ENCODE results near the gene SEMA5A. TPM values are rescaled to one million over a fixed set of nuclear protein-coding genes. Genes with fewer than 3 reads are reported as not detected.

SEMA5A gene
- total RNA-seq, 2 donors from 2014 or later, result 0.14 to 0.23 TPM

DNA sequence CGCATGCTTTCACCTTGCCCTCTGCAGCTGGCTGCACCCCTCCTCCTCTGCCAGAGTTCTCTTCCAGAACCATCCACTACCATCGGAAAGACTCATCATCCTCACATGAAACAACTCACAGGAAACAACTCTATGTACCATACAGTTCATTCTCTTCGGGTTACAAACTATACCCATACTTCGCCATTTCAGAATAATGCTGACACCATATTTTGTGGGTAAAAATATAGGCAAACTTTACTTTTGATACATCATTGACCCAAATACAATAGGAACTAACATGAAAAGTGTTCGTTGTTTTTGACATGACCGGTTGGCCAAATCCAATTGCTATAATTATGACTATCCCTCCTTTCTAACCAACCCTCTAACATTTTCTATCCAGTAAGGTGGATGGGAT, 421.0 kb downstream of the SEMA5A start:
- no peaks in the 10 kb centered on the region for H3K36me3 Mint-ChIP-seq (ENCODE audit: insufficient read depth in 2 of 2)
- no peak overlapping the region for H3K4me3 Mint-ChIP-seq
- no peak overlapping the region for H3K27ac Mint-ChIP-seq
- no peak for ATAC-seq (replicated peaks in 1 of 2)
- peaks cover 2% of the 10 kb centered on the region in 2 donors for H3K9me3 Mint-ChIP-seq
- DNase-seq, result no peak
- H3K27me3 Mint-ChIP-seq (ENCODE audit: low read depth), result no peaks in the 10 kb centered on the region
- H3K4me1 Mint-ChIP-seq (ENCODE audit: low read depth), result no peaks in the 10 kb centered on the region

DNA sequence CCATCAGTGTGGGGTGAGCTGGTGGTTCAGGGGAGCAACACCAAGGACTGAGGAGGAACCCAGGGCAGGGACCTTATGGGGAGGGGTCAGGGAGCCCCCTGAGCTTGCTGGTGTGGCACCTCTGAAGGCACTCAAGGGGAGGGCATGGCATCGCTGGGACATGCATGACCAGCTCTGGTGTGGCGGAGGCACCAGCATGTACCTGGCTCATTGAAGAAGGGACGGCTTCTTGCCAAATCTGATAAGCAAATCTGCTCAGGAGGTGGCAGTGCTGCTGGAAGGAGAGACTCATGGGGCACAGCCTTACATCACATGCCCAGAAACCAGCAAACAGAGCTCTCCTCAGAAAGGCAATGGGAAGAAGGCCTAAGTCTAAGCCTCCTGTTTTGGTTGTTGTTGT, 421.8 kb downstream of the SEMA5A start:
- no peaks in the 10 kb centered on the region for H3K36me3 Mint-ChIP-seq (ENCODE audit: insufficient read depth in 2 of 2)
- H3K27me3 Mint-ChIP-seq (ENCODE audit: low read depth), result no peaks in the 10 kb centered on the region
- H3K27ac Mint-ChIP-seq, result no peak overlapping the region
- H3K4me3 Mint-ChIP-seq, result no peak overlapping the region
- ATAC-seq (replicated peaks in 1 of 2) (no peak), DNase-seq (no peak)
- peaks cover 2% of the 10 kb centered on the region in 2 donors for H3K9me3 Mint-ChIP-seq
- no peaks in the 10 kb centered on the region for H3K4me1 Mint-ChIP-seq (ENCODE audit: low read depth)

DNA sequence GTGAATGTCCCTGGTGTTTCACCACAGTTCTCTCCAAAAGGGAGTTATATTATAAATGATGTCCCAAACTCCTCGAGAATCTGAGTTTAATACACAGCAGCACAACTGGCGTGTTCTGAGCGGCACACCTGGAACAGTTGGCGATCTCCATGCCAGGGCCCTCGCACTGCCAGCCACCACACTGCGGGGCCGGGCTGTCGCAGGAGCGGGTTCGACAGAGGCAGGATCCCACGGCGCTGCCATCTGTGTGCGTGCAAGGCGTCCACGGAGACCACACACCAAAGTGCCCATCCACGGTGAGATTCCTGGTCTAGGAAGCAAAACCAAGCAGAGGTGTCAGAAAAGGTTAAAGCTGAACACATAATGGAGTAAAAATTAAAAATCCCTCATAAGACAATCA, 423.3 kb downstream of the SEMA5A start:
- H3K27me3 Mint-ChIP-seq (ENCODE audit: low read depth), result no peaks in the 10 kb centered on the region
- DNase-seq (no peak), ATAC-seq (replicated peaks in 1 of 2) (no peak)
- H3K9me3 Mint-ChIP-seq, result peaks cover 2% of the 10 kb centered on the region in 2 donors
- no peak overlapping the region for H3K27ac Mint-ChIP-seq
- H3K4me3 Mint-ChIP-seq, result no peak overlapping the region
- H3K4me1 Mint-ChIP-seq (ENCODE audit: low read depth), result no peaks in the 10 kb centered on the region
- H3K36me3 Mint-ChIP-seq (ENCODE audit: insufficient read depth in 2 of 2), result no peaks in the 10 kb centered on the region

DNA sequence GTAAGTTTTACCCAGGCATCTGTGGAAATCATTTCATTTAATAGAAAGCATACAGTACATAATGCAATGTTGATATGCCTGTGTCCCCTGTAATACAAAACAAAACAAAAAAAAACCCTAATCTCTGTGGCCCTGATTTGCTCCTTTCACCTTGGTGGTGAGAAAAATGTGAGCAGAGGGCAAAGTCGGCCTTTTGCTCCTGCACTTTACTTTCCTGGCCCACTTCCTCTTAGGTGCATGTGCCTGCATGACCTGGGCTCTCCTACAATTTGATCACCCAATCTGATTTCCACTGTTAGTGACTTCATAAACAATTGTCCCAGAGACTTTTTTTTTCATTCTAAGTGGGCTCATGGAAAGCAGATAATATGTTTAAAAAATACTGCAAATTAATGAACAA, 424.3 kb downstream of the SEMA5A start:
- DNase-seq (no peak), ATAC-seq (replicated peaks in 1 of 2) (no peak)
- Mint-ChIP-seq H3K36me3 (ENCODE audit: insufficient read depth in 2 of 2) (no peaks in the 10 kb centered on the region), H3K27ac (no peak overlapping the region), H3K9me3 (peaks cover 2% of the 10 kb centered on the region in 2 donors), H3K4me3 (no peak overlapping the region), H3K4me1 (ENCODE audit: low read depth) (no peaks in the 10 kb centered on the region), H3K27me3 (ENCODE audit: low read depth) (no peaks in the 10 kb centered on the region)

DNA sequence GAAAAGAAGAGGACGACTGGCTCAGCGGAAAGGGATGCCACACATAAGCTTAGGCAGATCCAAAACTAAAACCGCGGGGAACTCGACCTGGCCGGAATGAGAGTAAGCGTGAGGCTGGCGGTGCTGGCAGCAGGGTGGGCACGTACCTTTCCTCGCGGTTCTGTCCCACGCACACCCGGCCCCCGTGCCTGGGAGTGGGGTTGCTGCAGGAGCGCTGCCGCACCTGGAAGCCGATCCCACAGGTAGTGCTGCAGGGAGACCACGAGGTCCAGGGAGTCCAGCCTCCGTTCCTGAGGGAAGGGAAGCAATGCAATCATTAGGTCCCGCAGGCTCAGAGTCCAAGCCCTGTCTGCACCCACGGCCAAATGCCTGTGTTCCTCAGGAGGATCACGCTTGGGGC, 427.0 kb downstream of the SEMA5A start:
- Mint-ChIP-seq H3K27me3 (ENCODE audit: low read depth) (no peaks in the 10 kb centered on the region), H3K4me3 (no peak overlapping the region), H3K4me1 (ENCODE audit: low read depth) (no peaks in the 10 kb centered on the region), H3K27ac (no peak overlapping the region), H3K9me3 (peaks cover 2 to 3% of the 10 kb centered on the region in 2 donors), H3K36me3 (ENCODE audit: insufficient read depth in 2 of 2) (no peaks in the 10 kb centered on the region)
- ATAC-seq (replicated peaks in 1 of 2), result no peak
- no peak for DNase-seq

DNA sequence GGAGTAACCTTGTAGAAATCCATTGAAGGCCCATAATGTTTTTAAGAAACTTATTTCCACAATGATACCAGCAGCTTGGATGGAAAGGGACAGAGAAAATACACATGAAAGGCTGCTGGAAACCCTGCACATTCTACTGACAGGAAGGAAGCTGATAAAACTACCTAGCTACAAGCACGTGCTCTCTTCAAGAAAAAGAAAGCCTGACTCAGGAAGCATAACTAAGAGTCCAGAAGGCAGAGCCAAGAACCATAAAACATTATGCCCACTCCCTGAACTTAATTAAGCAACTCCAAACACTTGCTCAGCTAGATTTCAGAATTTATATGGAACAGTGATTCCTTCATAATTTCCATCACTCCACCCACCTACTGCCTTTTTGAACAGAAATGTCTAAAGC, 430.8 kb downstream of the SEMA5A start:
- Mint-ChIP-seq H3K4me1 (ENCODE audit: low read depth) (no peaks in the 10 kb centered on the region), H3K27me3 (ENCODE audit: low read depth) (no peaks in the 10 kb centered on the region), H3K36me3 (ENCODE audit: insufficient read depth in 2 of 2) (no peaks in the 10 kb centered on the region), H3K9me3 (peaks cover 0 to 3% of the 10 kb centered on the region in 2 donors), H3K27ac (no peak overlapping the region), H3K4me3 (no peak overlapping the region)
- DNase-seq (no peak), ATAC-seq (replicated peaks in 1 of 2) (no peak)

DNA sequence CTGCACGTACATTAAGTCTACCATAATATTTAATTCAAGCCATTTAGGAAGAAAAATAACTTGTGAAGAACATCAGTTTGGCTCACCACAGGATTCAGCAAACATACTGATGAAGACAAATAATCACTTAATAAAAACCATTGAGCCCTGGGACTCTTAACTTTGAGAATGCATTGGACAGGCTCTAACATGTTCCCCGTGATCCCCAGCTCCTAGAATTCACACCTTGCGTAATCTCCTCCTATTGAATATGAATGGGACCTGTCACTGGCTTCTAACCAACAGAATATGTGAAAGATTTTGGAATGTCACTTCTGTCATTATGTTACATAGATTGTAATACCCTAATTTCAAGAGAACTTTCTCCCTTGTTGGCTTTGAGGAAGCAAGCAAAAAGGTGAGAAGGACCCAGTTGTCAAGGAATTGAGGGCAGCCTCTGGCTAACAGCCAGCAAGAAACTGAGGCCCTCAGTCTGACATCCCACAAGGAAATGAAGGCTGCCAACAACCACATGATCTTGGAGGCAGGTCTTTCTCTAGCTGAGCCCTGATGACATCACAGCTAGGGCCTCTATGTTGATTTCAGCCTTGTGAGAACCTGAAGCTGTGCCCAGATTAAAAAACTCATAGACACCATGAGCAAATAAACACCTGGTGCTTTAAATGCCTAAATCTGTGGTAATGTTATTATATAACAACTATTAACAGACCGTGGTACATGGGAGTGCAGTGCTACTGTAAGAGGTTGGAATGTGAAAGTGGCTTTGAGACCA, 433.2 kb downstream of the SEMA5A start:
- peaks cover 0 to 1% of the 10 kb centered on the region in 2 donors for H3K36me3 Mint-ChIP-seq (ENCODE audit: insufficient read depth in 2 of 2)
- no peak overlapping the region for H3K4me3 Mint-ChIP-seq
- H3K9me3 Mint-ChIP-seq, result peaks cover 2 to 5% of the 10 kb centered on the region in 2 donors
- DNase-seq (no peak), ATAC-seq (replicated peaks in 1 of 2) (no peak)
- no peaks in the 10 kb centered on the region for H3K27me3 Mint-ChIP-seq (ENCODE audit: low read depth)
- H3K4me1 Mint-ChIP-seq (ENCODE audit: low read depth), result no peaks in the 10 kb centered on the region
- no peak overlapping the region for H3K27ac Mint-ChIP-seq

DNA sequence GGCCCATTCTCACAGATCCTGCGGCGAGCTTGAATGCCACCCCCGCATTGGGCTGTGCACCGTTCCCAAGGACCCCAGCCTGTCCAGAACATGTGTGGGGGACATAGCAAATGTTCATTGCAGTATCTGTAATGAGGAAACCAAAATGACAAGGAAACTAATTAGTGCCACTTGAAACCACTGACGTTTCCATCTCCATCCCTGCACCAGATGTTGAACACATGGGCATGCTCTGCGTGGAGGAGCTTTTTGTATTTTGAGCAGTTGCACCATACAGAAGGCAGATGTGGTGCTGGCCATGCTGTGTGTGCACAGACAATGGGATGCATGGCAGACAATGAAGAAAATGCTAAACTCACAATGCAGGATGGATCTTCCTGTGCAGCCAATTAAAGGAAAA, 437.7 kb downstream of the SEMA5A start:
- no peaks in the 10 kb centered on the region for H3K4me1 Mint-ChIP-seq (ENCODE audit: low read depth)
- DNase-seq, result no peak
- H3K27me3 Mint-ChIP-seq (ENCODE audit: low read depth), result no peaks in the 10 kb centered on the region
- peaks cover 2% of the 10 kb centered on the region in 2 donors for H3K9me3 Mint-ChIP-seq
- H3K27ac Mint-ChIP-seq, result no peak overlapping the region
- no peak overlapping the region for H3K4me3 Mint-ChIP-seq
- peaks cover 0 to 1% of the 10 kb centered on the region in 2 donors for H3K36me3 Mint-ChIP-seq (ENCODE audit: insufficient read depth in 2 of 2)
- no peak for ATAC-seq (replicated peaks in 1 of 2)

DNA sequence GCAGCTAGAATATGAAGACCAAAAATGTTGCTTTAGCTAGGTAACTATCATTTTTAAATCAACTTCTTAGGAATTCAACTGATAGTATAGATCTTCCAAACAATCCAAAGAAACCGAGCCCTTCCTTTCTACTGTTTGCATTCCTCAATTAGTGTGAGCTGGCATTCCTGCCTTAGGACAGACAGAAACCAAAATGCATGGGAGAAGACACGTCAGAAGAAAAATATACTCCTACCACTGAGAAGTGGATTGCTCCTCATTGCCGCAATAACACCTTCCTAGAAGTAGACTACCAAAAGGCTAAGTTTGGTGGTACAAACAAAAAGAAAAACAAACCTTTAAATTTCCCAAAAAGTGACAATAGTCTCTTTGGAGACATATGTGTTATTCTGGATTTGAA, 440.0 kb downstream of the SEMA5A start:
- H3K4me1 Mint-ChIP-seq (ENCODE audit: low read depth), result no peaks in the 10 kb centered on the region
- peaks cover 0 to 1% of the 10 kb centered on the region in 2 donors for H3K36me3 Mint-ChIP-seq (ENCODE audit: insufficient read depth in 2 of 2)
- H3K27me3 Mint-ChIP-seq (ENCODE audit: low read depth), result no peaks in the 10 kb centered on the region

DNA sequence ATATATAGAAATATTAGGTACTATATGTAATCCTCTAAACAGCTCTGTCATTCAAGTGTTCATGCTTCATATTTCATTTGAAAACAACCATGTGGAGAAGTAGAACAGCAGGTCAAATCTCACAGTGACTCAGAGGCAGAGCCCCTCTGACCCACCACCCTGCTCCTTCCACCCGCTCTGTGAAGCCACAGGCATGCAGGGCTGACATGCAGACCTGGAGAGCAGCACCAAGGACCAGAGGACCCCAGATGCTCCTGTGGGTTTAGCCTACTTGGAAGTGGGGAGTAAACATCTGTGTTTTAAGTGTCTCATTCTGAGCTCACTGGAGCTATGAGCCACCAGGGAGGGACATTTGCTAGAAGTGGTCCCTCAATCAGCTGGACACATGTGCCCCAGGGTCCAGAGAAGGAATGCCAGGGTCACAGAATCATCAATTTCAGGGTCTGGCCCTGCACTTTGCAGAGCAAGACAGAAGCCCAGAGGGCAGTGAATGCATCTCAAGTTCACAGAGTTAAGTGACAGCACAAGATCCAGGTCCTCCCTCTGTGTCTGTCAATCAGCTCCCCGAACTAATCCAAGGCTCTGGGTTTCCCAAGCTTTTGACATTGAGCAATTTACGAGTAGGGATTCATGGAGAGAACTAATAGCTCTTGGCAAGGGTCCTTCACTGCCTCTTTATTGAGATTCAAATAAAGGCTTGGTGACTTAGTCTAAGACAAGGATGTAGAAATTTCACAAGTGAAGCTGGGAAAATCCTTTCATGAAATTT, 441.1 kb downstream of the SEMA5A start:
- DNase-seq (no peak), ATAC-seq (replicated peaks in 1 of 2) (no peak)
- H3K4me1 Mint-ChIP-seq (ENCODE audit: low read depth), result no peaks in the 10 kb centered on the region
- no peak overlapping the region for H3K4me3 Mint-ChIP-seq
- H3K36me3 Mint-ChIP-seq (ENCODE audit: insufficient read depth in 2 of 2), result peaks cover 0 to 1% of the 10 kb centered on the region in 2 donors
- no peaks in the 10 kb centered on the region for H3K27me3 Mint-ChIP-seq (ENCODE audit: low read depth)
- H3K9me3 Mint-ChIP-seq, result peaks cover 0 to under 1% of the 10 kb centered on the region in 2 donors
- H3K27ac Mint-ChIP-seq, result no peak overlapping the region

More for the DNA sequence above, 440.0 kb downstream of the SEMA5A start:
- Mint-ChIP-seq H3K4me3 (no peak overlapping the region), H3K27ac (no peak overlapping the region), H3K9me3 (peaks cover 2% of the 10 kb centered on the region in 2 donors)
- ATAC-seq (replicated peaks in 1 of 2) (no peak), DNase-seq (no peak)

DNA sequence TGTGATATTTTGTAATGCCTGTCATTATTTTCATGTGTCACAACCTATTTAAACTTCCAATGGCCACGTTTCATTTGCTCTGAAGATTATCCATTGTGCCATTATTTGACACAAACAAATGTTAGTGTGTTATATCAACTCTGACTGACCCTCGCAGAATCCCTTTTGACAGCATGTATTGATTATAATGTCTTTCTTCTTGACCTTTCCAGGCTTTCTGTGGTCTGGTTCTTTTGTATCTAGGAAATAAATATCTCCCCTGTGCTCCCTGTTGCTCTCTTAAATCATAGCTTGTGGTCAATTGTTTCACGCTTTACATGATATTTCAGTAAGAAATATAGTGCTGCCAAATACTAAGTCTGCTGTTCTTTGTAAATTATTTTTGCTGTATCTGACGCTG, 442.6 kb downstream of the SEMA5A start:
- H3K4me3 Mint-ChIP-seq, result no peak overlapping the region
- H3K27me3 Mint-ChIP-seq (ENCODE audit: low read depth), result no peaks in the 10 kb centered on the region
- no peaks in the 10 kb centered on the region for H3K36me3 Mint-ChIP-seq (ENCODE audit: insufficient read depth in 2 of 2)
- DNase-seq, result no peak
- H3K4me1 Mint-ChIP-seq (ENCODE audit: low read depth), result no peaks in the 10 kb centered on the region
- no peak overlapping the region for H3K27ac Mint-ChIP-seq
- no peaks in the 10 kb centered on the region for H3K9me3 Mint-ChIP-seq
- ATAC-seq (replicated peaks in 1 of 2), result no peak

DNA sequence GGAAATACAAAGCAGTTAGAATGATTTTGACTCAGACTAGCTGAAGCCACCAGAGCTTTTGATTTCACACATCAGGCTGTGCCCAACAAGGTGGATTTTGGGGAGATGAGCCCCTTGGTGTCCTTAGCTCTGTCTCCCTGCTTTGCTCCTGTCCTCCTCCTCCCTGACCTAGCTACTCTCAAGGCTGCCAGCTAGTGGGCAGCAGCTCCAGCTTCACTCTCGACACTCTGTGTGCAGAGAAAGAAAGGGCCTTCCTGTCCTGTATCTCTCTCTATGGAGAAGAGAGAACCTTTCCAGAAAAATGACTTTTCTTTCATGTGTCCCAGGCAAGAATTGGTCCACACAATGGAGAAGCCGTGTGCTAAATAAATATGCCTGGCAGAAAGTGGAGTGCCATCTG, 446.2 kb downstream of the SEMA5A start:
- Mint-ChIP-seq H3K27me3 (ENCODE audit: low read depth) (no peaks in the 10 kb centered on the region), H3K4me1 (ENCODE audit: low read depth) (no peaks in the 10 kb centered on the region), H3K36me3 (ENCODE audit: insufficient read depth in 2 of 2) (no peaks in the 10 kb centered on the region), H3K27ac (no peak overlapping the region), H3K9me3 (peaks cover 0 to 1% of the 10 kb centered on the region in 2 donors), H3K4me3 (no peak overlapping the region)
- ATAC-seq (replicated peaks in 1 of 2) (no peak), DNase-seq (no peak)

DNA sequence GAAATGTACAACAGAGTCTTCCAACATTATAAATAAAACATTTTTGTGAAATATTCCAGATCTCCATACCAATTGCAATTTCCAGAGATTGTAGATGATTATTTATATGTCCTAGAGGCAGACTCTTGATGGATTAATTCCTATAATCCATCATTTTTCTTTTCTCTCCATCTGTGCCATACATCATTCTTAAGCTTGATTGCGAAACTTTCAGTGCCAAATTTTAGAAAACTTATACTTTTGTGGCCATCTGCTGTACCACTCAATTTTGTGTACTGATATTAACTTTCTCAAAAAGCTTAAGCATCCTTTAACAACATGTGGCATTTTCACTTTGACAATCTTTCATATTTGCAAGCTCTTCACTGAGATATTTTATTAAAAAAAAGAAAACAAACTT, 446.9 kb downstream of the SEMA5A start:
- DNase-seq (no peak), ATAC-seq (replicated peaks in 1 of 2) (no peak)
- Mint-ChIP-seq H3K36me3 (ENCODE audit: insufficient read depth in 2 of 2) (no peaks in the 10 kb centered on the region), H3K9me3 (peaks cover 0 to 1% of the 10 kb centered on the region in 2 donors), H3K27me3 (ENCODE audit: low read depth) (no peaks in the 10 kb centered on the region), H3K4me1 (ENCODE audit: low read depth) (no peaks in the 10 kb centered on the region), H3K4me3 (no peak overlapping the region), H3K27ac (no peak overlapping the region)
